Natural killer cell (primary cell): ENCODE measurements around the gene TSHZ1. TPM values are rescaled to one million over a fixed set of nuclear protein-coding genes. Genes with fewer than 3 reads are reported as not detected.
"Not testable (repeated sequence)": the region's sequence is repeated elsewhere in the genome, so short reads cannot be mapped to it uniquely, and the experiment has no call there.

Experiments used
- ATAC-seq, 3 donors: fragments of 150-1000 bp in 2 of 3; fragments of 200-7000 bp in 1 of 3; cut with Tn5 transposase; 1 replicate in 1 of 3; 2 replicates in 2 of 3; pipeline ENCODE4 v1.10.0; 2021; ENCODE audit warnings: mild to moderate bottlenecking in 2 of 3, moderate library complexity in 2 of 3
- DNase-seq, 2 donors: peaks; one replicate each; pipeline versions ENCODE4 v3.0.0 to v3.0.0-alpha.2; 2013 to 2021; ENCODE audit warnings: mixed read lengths in 1 of 2
- H3K27ac ChIP-seq: one replicate; pipeline ENCODE4 v1.5.1; 2013; ENCODE audit warnings: mild to moderate bottlenecking, low read length
- H3K27me3 ChIP-seq: one replicate; pipeline ENCODE4 v1.6.1; 2013; ENCODE audit warnings: low read length; ENCODE audit not compliant: control insufficient read depth, insufficient read depth
- H3K36me3 ChIP-seq: one replicate; pipeline ENCODE4 v1.6.1; 2013; ENCODE audit warnings: low read length; ENCODE audit not compliant: control insufficient read depth, insufficient read depth
- H3K4me1 ChIP-seq: one replicate; pipeline ENCODE4 v1.6.1; 2013; ENCODE audit warnings: low read length; ENCODE audit not compliant: control insufficient read depth, insufficient read depth
- H3K4me3 ChIP-seq: one replicate; pipeline ENCODE4 v1.5.1; 2013; ENCODE audit warnings: low read length
- H3K9me3 ChIP-seq: one replicate; pipeline ENCODE4 v1.6.1; 2013; ENCODE audit warnings: low read length; ENCODE audit not compliant: control insufficient read depth, insufficient read depth
- H3K27ac Mint-ChIP-seq, 2 donors: one replicate each; pipeline ENCODE4 v1.8.0; 2022; ENCODE audit warnings: mild to moderate bottlenecking in 2 of 2, mixed read lengths in 2 of 2, moderate library complexity in 1 of 2
- H3K27me3 Mint-ChIP-seq, 2 donors: one replicate each; pipeline ENCODE4 v1.8.0; 2022; ENCODE audit warnings: low read depth in 2 of 2, mixed read lengths in 2 of 2
- H3K36me3 Mint-ChIP-seq: one replicate; pipeline ENCODE4 v1.8.0; 2022; ENCODE audit warnings: mixed read lengths
- H3K4me1 Mint-ChIP-seq, 2 donors: one replicate each; pipeline ENCODE4 v1.8.0; 2022; ENCODE audit warnings: mixed read lengths in 2 of 2
- H3K4me3 Mint-ChIP-seq: one replicate; pipeline ENCODE4 v1.8.0; 2022; ENCODE audit warnings: mild to moderate bottlenecking, moderate library complexity, mixed read lengths
- H3K9me3 Mint-ChIP-seq, 2 donors: one replicate each; pipeline ENCODE4 v1.8.0; 2022; ENCODE audit warnings: mixed read lengths in 2 of 2
- CTCF ChIP-seq: fragments of 200-600 bp; IDR thresholded peaks from one replicate; pipeline ENCODE4 v1.8.0; 2022; ENCODE audit warnings: antibody characterized with exemption
- WGBS: methylation state at CpG from one replicate; pipeline ENCODE4 v1.1.7; 2013; ENCODE audit warnings: missing lambda C conversion rate; ENCODE audit not compliant: insufficient coverage; 5-methylcytosine and 5-hydroxymethylcytosine counted together
- intact Hi-C: fragments of 100-400 bp; cut with micrococcal nuclease; formaldehyde crosslinking; loops from one replicate; pipeline ENCODE4 v1.14.2; 2022
- total RNA-seq, 4 donors: library from RNA; stranded (reverse); fragments of 120-200 nt in 1 of 4; gene quantifications; one replicate each; pipeline versions ENCODE4 v1.2.3 to v1.2.4, GENCODE V29; 2013 to 2022

The TSHZ1 gene
- total RNA-seq, 3 donors from 2014 or later (not counting 1 experiment from before 2014, with no cell fraction given) = 44.3 to 51.6 (median 44.8) TPM

- WGBS = 75% methylated on average over 5 of the region's 5 CpGs
- no peaks in the 10 kb centered on the region for H3K4me1 Mint-ChIP-seq
- DNase-seq = no peak
Observed at GRCh38 chr18:75183524-75183923, 27.1 kb upstream of the TSHZ1 start.

GRCh38 chr18:75183973-75184493, 26.6 kb upstream of the TSHZ1 start:
- intact Hi-C loops = no loop called here
- Mint-ChIP-seq H3K27ac (no peak overlapping the region), H3K4me1 (no peaks in the 10 kb centered on the region), H3K27me3 (peaks cover 3 to 5% of the 10 kb centered on the region in 2 donors), H3K4me3 (no peak overlapping the region), H3K36me3 (no peaks in the 10 kb centered on the region), H3K9me3 (no peaks in the 10 kb centered on the region)
- no peak overlapping the region for H3K27ac ChIP-seq
- DNase-seq (no peak), ATAC-seq (no peak)
- H3K4me1 ChIP-seq = no peaks in the 10 kb centered on the region
- 97% methylated on average over 11 of the region's 14 CpGs for WGBS
- no peaks in the 10 kb centered on the region for H3K27me3 ChIP-seq
- no peak overlapping the region for H3K4me3 ChIP-seq
- no peaks in the 10 kb centered on the region for H3K36me3 ChIP-seq
- TF ChIP-seq CTCF = no peak
- no peaks in the 10 kb centered on the region for H3K9me3 ChIP-seq

More at GRCh38 chr18:75183524-75183923, 27.1 kb upstream of the TSHZ1 start:
- Mint-ChIP-seq H3K27me3 (peaks cover 3 to 5% of the 10 kb centered on the region in 2 donors), H3K4me3 (no peak overlapping the region), H3K9me3 (no peaks in the 10 kb centered on the region), H3K27ac (no peak overlapping the region), H3K36me3 (no peaks in the 10 kb centered on the region)
- H3K36me3 ChIP-seq = no peaks in the 10 kb centered on the region
- no peaks in the 10 kb centered on the region for H3K4me1 ChIP-seq
- no peaks in the 10 kb centered on the region for H3K27me3 ChIP-seq
- no peaks in the 10 kb centered on the region for H3K9me3 ChIP-seq
- H3K27ac ChIP-seq = no peak overlapping the region
- H3K4me3 ChIP-seq = no peak overlapping the region
- no peak for TF ChIP-seq CTCF
- no peak for ATAC-seq
- intact Hi-C loops = no loop called here

- no peak overlapping the region for H3K4me3 ChIP-seq
- no peaks in the 10 kb centered on the region for H3K4me1 ChIP-seq
- Mint-ChIP-seq H3K4me1 (no peaks in the 10 kb centered on the region), H3K4me3 (no peak overlapping the region), H3K9me3 (no peaks in the 10 kb centered on the region), H3K27ac (no peak overlapping the region), H3K36me3 (no peaks in the 10 kb centered on the region), H3K27me3 (peaks cover 3 to 5% of the 10 kb centered on the region in 2 donors)
- no peak for ATAC-seq
- no peak overlapping the region for H3K27ac ChIP-seq
- no peaks in the 10 kb centered on the region for H3K9me3 ChIP-seq
- no peak for DNase-seq
- WGBS = 98% methylated on average over 3 of the region's 3 CpGs
- no peaks in the 10 kb centered on the region for H3K27me3 ChIP-seq
- intact Hi-C loops = no loop called here
- no peaks in the 10 kb centered on the region for H3K36me3 ChIP-seq
- no peak for TF ChIP-seq CTCF
Observed at GRCh38 chr18:75185460-75185859, 25.1 kb upstream of the TSHZ1 start.

- H3K4me3 ChIP-seq, H3K9me3 Mint-ChIP-seq, H3K36me3 Mint-ChIP-seq, H3K9me3 ChIP-seq, H3K36me3 ChIP-seq, H3K27ac Mint-ChIP-seq, H3K4me1 Mint-ChIP-seq, intact Hi-C loops, ATAC-seq, DNase-seq, H3K27me3 ChIP-seq, H3K4me1 ChIP-seq, H3K27me3 Mint-ChIP-seq, H3K27ac ChIP-seq, H3K4me3 Mint-ChIP-seq: not testable (repeated sequence)
- 89% methylated on average over 4 of the region's 4 CpGs for WGBS
Observed at GRCh38 chr18:75187702-75188101, 22.9 kb upstream of the TSHZ1 start.
